Endothelial cell of umbilical vein (primary cell): ENCODE data around the gene MAPRE2. TPM values are rescaled to one million over a fixed set of nuclear protein-coding genes. Genes with fewer than 3 reads are reported as not detected.

ENCODE experiments used
- BruUV-seq: library from RNA; stranded (reverse); fragments of 400-500 nt; replicated peaks from 2 replicates; lab custom pipeline; 2021; lab: Mats Ljungman, UMichigan
- CTCF ChIA-PET: fragments of 300-600, 350-600 bp; sonication (Branson Sonifier 250); formaldehyde crosslinking; loops from one replicate; lab custom pipeline; 2021; ENCODE audit warnings: antibody characterized with exemption, inconsistent platforms; lab: Charles Lee
- POLR2A ChIA-PET: fragments of 300-600, 350-600 bp; sonication (Branson Sonifier 250); formaldehyde crosslinking; loops from one replicate; lab custom pipeline; 2021; ENCODE audit warnings: antibody characterized with exemption, inconsistent platforms; lab: Charles Lee
- DNase-seq: peaks from one replicate; pipeline ENCODE4 v3.0.0-alpha.2; 2011; ENCODE audit warnings: low read depth, low spot score
- FAIRE-seq: peaks from 2 replicates; lab custom pipeline; 2011; peaks lifted over from hg19 to GRCh38; lab: Jason Lieb, UNC
- H2AFZ ChIP-seq: 2 replicates; pipeline ENCODE4 v1.6.0; 2012; ENCODE audit warnings: low read depth, low read length, control low read depth, inconsistent platforms
- H3K27ac ChIP-seq: 2 replicates; pipeline ENCODE4 v1.5.1; 2011; ENCODE audit warnings: low read depth, mild to moderate bottlenecking, control low read depth, low read length, moderate library complexity; ENCODE audit not compliant: insufficient read depth
- H3K27me3 ChIP-seq, 2 experiments: 2 replicates each; pipeline versions ENCODE4 v1.6.0 to v1.6.1; 2011; ENCODE audit warnings: low read length in 2 of 2, mixed read lengths in 1 of 2; ENCODE audit not compliant: control insufficient read depth in 2 of 2, insufficient read depth in 2 of 2
- H3K36me3 ChIP-seq, 2 experiments: 2 replicates in 1 of 2; 3 replicates in 1 of 2; pipeline ENCODE4 v1.5.1; 2011; ENCODE audit warnings: low read length in 2 of 2, mild to moderate bottlenecking in 1 of 2, moderate library complexity in 1 of 2; ENCODE audit not compliant: control insufficient read depth in 2 of 2, insufficient read depth in 2 of 2; ENCODE audit errors: extremely low read depth in 1 of 2
- H3K4me1 ChIP-seq: 3 replicates; pipeline ENCODE4 v1.5.1; 2011; ENCODE audit warnings: mild to moderate bottlenecking, low read length; ENCODE audit not compliant: control insufficient read depth, insufficient read depth; ENCODE audit errors: extremely low read depth
- H3K4me2 ChIP-seq: 2 replicates; pipeline ENCODE4 v1.6.1; 2011; ENCODE audit warnings: low read length, control low read depth, mixed read lengths; ENCODE audit not compliant: insufficient read depth
- H3K4me3 ChIP-seq, 3 experiments: fragments of 200-600 bp in 1 of 3; sonication (generic), shearing (Covaris generic) in 1 of 3; replicated peaks in 1 of 3; 2 replicates each; pipeline ENCODE4 v1.5.1; 2011 to 2016; ENCODE audit warnings: control low read depth in 3 of 3, low read length in 3 of 3, mild to moderate bottlenecking in 2 of 3, inconsistent platforms in 1 of 3, low read depth in 1 of 3, moderate library complexity in 1 of 3; ENCODE audit not compliant: insufficient read depth in 1 of 3
- H3K79me2 ChIP-seq: 2 replicates; pipeline ENCODE4 v1.6.0; 2012; ENCODE audit warnings: low read length, inconsistent platforms; ENCODE audit not compliant: control insufficient read depth, insufficient read depth
- H3K9ac ChIP-seq: replicated peaks from 2 replicates; pipeline ENCODE3; 2011; ENCODE audit warnings: low read length, control low read depth; ENCODE audit not compliant: insufficient read depth; ENCODE audit errors: extremely low read depth
- H3K9me1 ChIP-seq: replicated peaks from 3 replicates; pipeline ENCODE4 v1.6.0; 2011; ENCODE audit warnings: mild to moderate bottlenecking, low read length; ENCODE audit not compliant: control insufficient read depth, insufficient read depth; ENCODE audit errors: extremely low read depth
- H3K9me3 ChIP-seq: replicated peaks from 2 replicates; pipeline ENCODE4 v1.5.1; 2012; ENCODE audit warnings: low read length, inconsistent platforms; ENCODE audit not compliant: control insufficient read depth, insufficient read depth
- H4K20me1 ChIP-seq: replicated peaks from 2 replicates; pipeline ENCODE3; 2011; ENCODE audit warnings: mild to moderate bottlenecking, low read length; ENCODE audit not compliant: control insufficient read depth, insufficient read depth; ENCODE audit errors: extremely low read depth
- EZH2 ChIP-seq: IDR thresholded peaks from 2 replicates; pipeline ENCODE4 v1.6.1; 2012; ENCODE audit warnings: borderline replicate concordance, low read depth, mild to moderate bottlenecking, moderate library complexity, low read length, inconsistent platforms; ENCODE audit not compliant: severe bottlenecking
- FOS ChIP-seq: IDR thresholded peaks from 2 replicates; pipeline ENCODE4 v1.6.1; 2011; ENCODE audit warnings: mild to moderate bottlenecking, low read length, moderate library complexity, borderline replicate concordance; ENCODE audit not compliant: insufficient read depth
- GATA2 ChIP-seq: IDR thresholded peaks from 2 replicates; pipeline ENCODE4 v1.7.0; 2011; ENCODE audit warnings: low read depth, mild to moderate bottlenecking, moderate library complexity, mixed read lengths, low read length; ENCODE audit not compliant: insufficient read length, insufficient read depth
- JUN ChIP-seq: IDR thresholded peaks from 2 replicates; pipeline ENCODE4 v1.6.1; 2011; ENCODE audit warnings: borderline replicate concordance, low read depth; ENCODE audit not compliant: insufficient read length, insufficient read depth
- MYC ChIP-seq: IDR thresholded peaks from one replicate; pipeline ENCODE4 v1.6.1; 2011; ENCODE audit warnings: mild to moderate bottlenecking, low read depth, low read length
- POLR2A ChIP-seq: IDR thresholded peaks from 2 replicates; pipeline ENCODE4 v1.6.1; 2012; ENCODE audit warnings: low read depth, mild to moderate bottlenecking, control low read depth, low read length
- POLR2AphosphoS5 ChIP-seq: IDR thresholded peaks from 2 replicates; pipeline ENCODE4 v1.6.1; 2012; ENCODE audit warnings: low read depth, mild to moderate bottlenecking, control low read depth, low read length, moderate library complexity; ENCODE audit not compliant: insufficient read depth
- dilution Hi-C: fragments of 300-500 bp; cut with MboI; formaldehyde crosslinking; loops from one replicate; pipeline ENCODE4 v1.15.0; 2019; ENCODE audit warnings: low sequenced_read_pairs; ENCODE audit not compliant: extremely low pct_ligation_motif_present
- intact Hi-C: fragments of 100-400 bp; cut with micrococcal nuclease; formaldehyde crosslinking; loops from one replicate; pipeline ENCODE4 v1.10.0; 2022
- polyA plus RNA-seq, 4 experiments: library from polyadenylated mRNA; depleted of rRNA in 3 of 4; stranded (reverse) in 3 of 4; unstranded in 1 of 4; fragments of >200 nt; gene quantifications; 2 replicates each; pipeline versions ENCODE4 v1.2.1 to v1.2.3, GENCODE V29; 2011 to 2012; ENCODE audit warnings: missing spikeins in 1 of 4
- total RNA-seq: library from RNA; stranded (reverse); gene quantifications from 2 replicates; pipeline ENCODE4 v1.2.3, GENCODE V29; 2021
- TF ChIP-seq, protein P1 (sequence below): IDR thresholded peaks from 2 replicates; pipeline ENCODE4 v1.6.1; 2011; ENCODE audit not compliant: insufficient read depth, insufficient read length
- TF ChIP-seq, protein P2 (sequence below), 2 donors: IDR thresholded peaks; 1 replicate in 1 of 2; 2 replicates in 1 of 2; pipeline ENCODE4 v1.5.1; 2011; ENCODE audit warnings: low read length in 2 of 2, mild to moderate bottlenecking in 2 of 2, moderate library complexity in 2 of 2, control low read depth in 1 of 2, inconsistent platforms in 1 of 2, low read depth in 1 of 2; ENCODE audit not compliant: insufficient read depth in 1 of 2; ENCODE audit errors: extremely low read depth in 1 of 2

MAPRE2 gene
- total and polyA plus RNA-seq, 2 donors (not counting 3 experiments of a cell fraction or from before 2014, with no cell fraction given), result 117 to 148 TPM

GRCh38 chr18:35117951-35118411, 76.8 kb downstream of the MAPRE2 start:
- intact Hi-C loops, result no loop called here
- no peak overlapping the region for H2AFZ ChIP-seq
- no peak overlapping the region for H3K4me3 ChIP-seq
- H3K9me1 ChIP-seq, result no peaks in the 10 kb centered on the region
- no TSS peak for BruUV-seq
- peaks cover 0 to 9% of the 10 kb centered on the region in 2 experiments for H3K36me3 ChIP-seq
- H3K4me2 ChIP-seq, result no peak overlapping the region
- DNase-seq (no peak), FAIRE-seq (no peak)
- POLR2A ChIA-PET, result no interaction called here
- no peak overlapping the region for H3K27ac ChIP-seq
- CTCF ChIA-PET, result no interaction called here
- dilution Hi-C loops, result no loop called here
- no peaks in the 10 kb centered on the region for H3K27me3 ChIP-seq
- H3K4me1 ChIP-seq, result no peaks in the 10 kb centered on the region
- H3K9ac ChIP-seq, result no peak overlapping the region
- TF ChIP-seq, protein P1, sequence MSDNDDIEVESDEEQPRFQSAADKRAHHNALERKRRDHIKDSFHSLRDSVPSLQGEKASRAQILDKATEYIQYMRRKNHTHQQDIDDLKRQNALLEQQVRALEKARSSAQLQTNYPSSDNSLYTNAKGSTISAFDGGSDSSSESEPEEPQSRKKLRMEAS, result no peak
- TF ChIP-seq EZH2 (no peak), MYC (no peak), JUN (no peak), POLR2A (no peak), FOS (no peak), GATA2 (no peak), POLR2AphosphoS5 (no peak)
- TF ChIP-seq, protein P2, sequence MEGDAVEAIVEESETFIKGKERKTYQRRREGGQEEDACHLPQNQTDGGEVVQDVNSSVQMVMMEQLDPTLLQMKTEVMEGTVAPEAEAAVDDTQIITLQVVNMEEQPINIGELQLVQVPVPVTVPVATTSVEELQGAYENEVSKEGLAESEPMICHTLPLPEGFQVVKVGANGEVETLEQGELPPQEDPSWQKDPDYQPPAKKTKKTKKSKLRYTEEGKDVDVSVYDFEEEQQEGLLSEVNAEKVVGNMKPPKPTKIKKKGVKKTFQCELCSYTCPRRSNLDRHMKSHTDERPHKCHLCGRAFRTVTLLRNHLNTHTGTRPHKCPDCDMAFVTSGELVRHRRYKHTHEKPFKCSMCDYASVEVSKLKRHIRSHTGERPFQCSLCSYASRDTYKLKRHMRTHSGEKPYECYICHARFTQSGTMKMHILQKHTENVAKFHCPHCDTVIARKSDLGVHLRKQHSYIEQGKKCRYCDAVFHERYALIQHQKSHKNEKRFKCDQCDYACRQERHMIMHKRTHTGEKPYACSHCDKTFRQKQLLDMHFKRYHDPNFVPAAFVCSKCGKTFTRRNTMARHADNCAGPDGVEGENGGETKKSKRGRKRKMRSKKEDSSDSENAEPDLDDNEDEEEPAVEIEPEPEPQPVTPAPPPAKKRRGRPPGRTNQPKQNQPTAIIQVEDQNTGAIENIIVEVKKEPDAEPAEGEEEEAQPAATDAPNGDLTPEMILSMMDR (IDR thresholded peaks at IDR 0.05; ENCODE audit: extremely low read depth in 1 of 2, insufficient read depth in 1 of 2, low read depth in 1 of 2, low read length in 2 of 2), result no peak
- H3K79me2 ChIP-seq, result peaks cover 55% of the 10 kb centered on the region
- peaks cover 4% of the 10 kb centered on the region for H4K20me1 ChIP-seq
- H3K9me3 ChIP-seq, result no peaks in the 10 kb centered on the region
